Loucy (cell line): ENCODE data around the gene RPP25.

Experiments
- H2AFZ ChIP-seq: fragments of 200-600 bp; sonication (generic); 2 replicates; pipeline ENCODE4 v1.6.0; 2016; ENCODE audit warnings: antibody characterized with exemption, mild to moderate bottlenecking, low read length, moderate library complexity
- H3F3A ChIP-seq: fragments of 200-600 bp; 2 replicates; pipeline ENCODE4 v1.6.0; 2016; ENCODE audit warnings: antibody characterized with exemption, low read depth, mild to moderate bottlenecking
- H3K27me3 ChIP-seq: fragments of 200-600 bp; sonication (generic); 2 replicates; pipeline ENCODE4 v1.6.1; 2014; ENCODE audit warnings: low read length, mild to moderate bottlenecking; ENCODE audit not compliant: insufficient read depth, poor library complexity, severe bottlenecking
- H3K36me3 ChIP-seq: fragments of 200-600 bp; sonication (generic); 2 replicates; pipeline ENCODE4 v1.6.1; 2016; ENCODE audit warnings: low read length; ENCODE audit not compliant: insufficient read depth
- H3K4me1 ChIP-seq: fragments of 200-600 bp; sonication (generic); 2 replicates; pipeline ENCODE4 v1.5.1; 2014; ENCODE audit warnings: low read length, mild to moderate bottlenecking; ENCODE audit not compliant: insufficient read depth, poor library complexity, severe bottlenecking
- H3K4me2 ChIP-seq: fragments of 200-600 bp; sonication (generic); 2 replicates; pipeline ENCODE4 v1.6.0; 2014; ENCODE audit warnings: antibody characterized with exemption, low read length, low read depth, mild to moderate bottlenecking; ENCODE audit not compliant: poor library complexity, severe bottlenecking
- H3K4me3 ChIP-seq: fragments of 200-600 bp; sonication (generic); 2 replicates; pipeline ENCODE4 v1.5.1; 2014; ENCODE audit warnings: low read length, mild to moderate bottlenecking, mixed read lengths; ENCODE audit not compliant: poor library complexity, severe bottlenecking
- H3K79me2 ChIP-seq: fragments of 200-600 bp; sonication (generic); 2 replicates; pipeline ENCODE4 v1.6.1; 2014; ENCODE audit warnings: low read length; ENCODE audit not compliant: insufficient read depth
- H3K9ac ChIP-seq: fragments of 200-600 bp; sonication (generic); 2 replicates; pipeline ENCODE4 v1.6.0; 2014; ENCODE audit warnings: mild to moderate bottlenecking, low read depth, low read length, moderate library complexity; ENCODE audit not compliant: poor library complexity, severe bottlenecking
- H3K9me2 ChIP-seq: fragments of 200-600 bp; sonication (generic); replicated peaks from 2 replicates; pipeline ENCODE4 v1.6.1; 2016; ENCODE audit warnings: low read depth, low read length, mixed read lengths
- H3K9me3 ChIP-seq: fragments of 200-600 bp; sonication (generic); 2 replicates; pipeline ENCODE4 v1.6.1; 2014; ENCODE audit warnings: mild to moderate bottlenecking, antibody characterized with exemption, low read length, low read depth; ENCODE audit not compliant: insufficient read depth
- H4K20me1 ChIP-seq: fragments of 200-600 bp; sonication (generic); 2 replicates; pipeline ENCODE4 v1.6.0; 2014; ENCODE audit warnings: antibody characterized with exemption, low read length, mild to moderate bottlenecking; ENCODE audit not compliant: insufficient read depth, poor library complexity, severe bottlenecking
- EZH2phosphoT487 ChIP-seq: fragments of 200-600 bp; IDR thresholded peaks from 2 replicates; pipeline ENCODE4 v1.6.1; 2018; ENCODE audit warnings: antibody characterized with exemption, mild to moderate bottlenecking, moderate library complexity, borderline replicate concordance
- TF ChIP-seq, protein P1 (sequence below): fragments of 200-600 bp; sonication (generic); conservative IDR thresholded peaks from 2 replicates; pipeline ENCODE4 v1.5.1; 2014; ENCODE audit warnings: mild to moderate bottlenecking, antibody characterized with exemption, low read length

RPP25 gene

GRCh38 chr15:74977599-74977998 lies 21.0 kb upstream of the RPP25 start:
- Histone ChIP-seq H4K20me1 (no peaks in the 10 kb centered on the region), H3K9me2 (no peaks in the 10 kb centered on the region), H3F3A (no peaks in the 10 kb centered on the region), H3K36me3 (no peaks in the 10 kb centered on the region), H3K9ac (no peak overlapping the region), H3K4me2 (no peak overlapping the region), H3K79me2 (no peaks in the 10 kb centered on the region), H2AFZ (no peak overlapping the region), H3K4me1 (no peaks in the 10 kb centered on the region), H3K9me3 (no peaks in the 10 kb centered on the region), H3K27me3 (no peaks in the 10 kb centered on the region), H3K4me3 (no peak overlapping the region)
- TF ChIP-seq, protein P1, sequence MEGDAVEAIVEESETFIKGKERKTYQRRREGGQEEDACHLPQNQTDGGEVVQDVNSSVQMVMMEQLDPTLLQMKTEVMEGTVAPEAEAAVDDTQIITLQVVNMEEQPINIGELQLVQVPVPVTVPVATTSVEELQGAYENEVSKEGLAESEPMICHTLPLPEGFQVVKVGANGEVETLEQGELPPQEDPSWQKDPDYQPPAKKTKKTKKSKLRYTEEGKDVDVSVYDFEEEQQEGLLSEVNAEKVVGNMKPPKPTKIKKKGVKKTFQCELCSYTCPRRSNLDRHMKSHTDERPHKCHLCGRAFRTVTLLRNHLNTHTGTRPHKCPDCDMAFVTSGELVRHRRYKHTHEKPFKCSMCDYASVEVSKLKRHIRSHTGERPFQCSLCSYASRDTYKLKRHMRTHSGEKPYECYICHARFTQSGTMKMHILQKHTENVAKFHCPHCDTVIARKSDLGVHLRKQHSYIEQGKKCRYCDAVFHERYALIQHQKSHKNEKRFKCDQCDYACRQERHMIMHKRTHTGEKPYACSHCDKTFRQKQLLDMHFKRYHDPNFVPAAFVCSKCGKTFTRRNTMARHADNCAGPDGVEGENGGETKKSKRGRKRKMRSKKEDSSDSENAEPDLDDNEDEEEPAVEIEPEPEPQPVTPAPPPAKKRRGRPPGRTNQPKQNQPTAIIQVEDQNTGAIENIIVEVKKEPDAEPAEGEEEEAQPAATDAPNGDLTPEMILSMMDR = no peak
- no peak for TF ChIP-seq EZH2phosphoT487

GRCh38 chr15:74976159-74976558 lies 19.6 kb upstream of the RPP25 start:
- Histone ChIP-seq H3K9ac (no peak overlapping the region), H3K4me3 (no peak overlapping the region), H2AFZ (no peak overlapping the region), H3K4me1 (no peaks in the 10 kb centered on the region), H3K36me3 (no peaks in the 10 kb centered on the region), H4K20me1 (no peaks in the 10 kb centered on the region), H3K4me2 (no peak overlapping the region), H3F3A (no peaks in the 10 kb centered on the region), H3K9me3 (no peaks in the 10 kb centered on the region), H3K27me3 (no peaks in the 10 kb centered on the region), H3K79me2 (no peaks in the 10 kb centered on the region), H3K9me2 (no peaks in the 10 kb centered on the region)
- TF ChIP-seq, protein P1 = no peak; the same call in 1 of the 2 replicates
- TF ChIP-seq EZH2phosphoT487 = no peak

DNA sequence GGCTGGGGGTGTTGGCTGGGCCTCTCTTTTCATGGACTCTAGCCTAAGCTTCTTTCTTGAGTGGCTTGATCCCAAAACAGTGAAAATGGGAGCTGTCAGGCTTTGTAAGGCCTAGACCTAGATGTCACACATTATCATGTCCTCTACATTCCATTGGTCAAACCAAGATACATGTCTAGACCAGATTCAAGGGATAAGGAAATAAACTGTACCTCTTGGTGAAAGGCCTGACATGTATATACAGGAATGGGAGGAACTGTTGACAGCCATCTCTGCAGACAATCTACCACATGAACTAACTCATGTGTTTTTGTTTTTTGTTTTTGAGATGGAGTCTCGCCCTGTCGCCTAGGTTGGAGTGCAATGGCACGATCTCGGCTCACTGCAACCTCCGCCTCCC lies 11.1 kb upstream of the RPP25 start:
- Histone ChIP-seq H3K9me2 (no peaks in the 10 kb centered on the region), H4K20me1 (no peaks in the 10 kb centered on the region), H2AFZ (no peak overlapping the region; the same call in 1 of the 2 replicates), H3K9me3 (no peaks in the 10 kb centered on the region), H3F3A (no peaks in the 10 kb centered on the region), H3K36me3 (no peaks in the 10 kb centered on the region), H3K79me2 (no peaks in the 10 kb centered on the region), H3K4me2 (no peak overlapping the region), H3K4me1 (no peaks in the 10 kb centered on the region), H3K27me3 (no peaks in the 10 kb centered on the region), H3K4me3 (no peak overlapping the region), H3K9ac (no peak overlapping the region)
- TF ChIP-seq, protein P1 = no peak
- no peak for TF ChIP-seq EZH2phosphoT487
